Keratinocyte (primary cell): Measurements from ENCODE around the gene FBXO42. TPM values are rescaled to one million over a fixed set of nuclear protein-coding genes. Genes with fewer than 3 reads are reported as not detected.

Experiments
- DNase-seq: peaks from one replicate; pipeline ENCODE4 v3.0.0-alpha.2; 2011; ENCODE audit warnings: low read depth, missing footprints, low spot score
- FAIRE-seq: peaks from 2 replicates; lab custom pipeline; 2011; peaks lifted over from hg19 to GRCh38; lab: Jason Lieb, UNC
- H2AFZ ChIP-seq: 2 replicates; pipeline ENCODE4 v1.6.0; 2012; ENCODE audit warnings: low read length, control low read depth, inconsistent platforms; ENCODE audit not compliant: control insufficient read depth
- H3K27ac ChIP-seq: 2 replicates; pipeline ENCODE4 v1.5.1; 2011; ENCODE audit warnings: low read length; ENCODE audit not compliant: control insufficient read depth, insufficient read depth
- H3K27me3 ChIP-seq: 3 replicates; pipeline ENCODE4 v1.6.0; 2011; ENCODE audit warnings: low read length; ENCODE audit not compliant: control insufficient read depth, insufficient read depth; ENCODE audit errors: extremely low read depth
- H3K36me3 ChIP-seq, 2 experiments: 2 replicates in 1 of 2; 3 replicates in 1 of 2; pipeline ENCODE4 v1.5.1; 2011; ENCODE audit warnings: low read length in 2 of 2, mild to moderate bottlenecking in 1 of 2; ENCODE audit not compliant: control insufficient read depth in 2 of 2, insufficient read depth in 2 of 2; ENCODE audit errors: extremely low read depth in 1 of 2
- H3K4me1 ChIP-seq: 3 replicates; pipeline ENCODE4 v1.5.1; 2011; ENCODE audit warnings: low read length; ENCODE audit not compliant: control insufficient read depth, insufficient read depth; ENCODE audit errors: extremely low read depth
- H3K4me2 ChIP-seq: 3 replicates; pipeline ENCODE4 v1.6.0; 2011; ENCODE audit warnings: low read depth, low read length; ENCODE audit not compliant: control insufficient read depth, insufficient read depth; ENCODE audit errors: extremely low read depth
- H3K4me3 ChIP-seq, 3 experiments: fragments of 200-600 bp in 1 of 3; sonication (generic) in 1 of 3; 2 replicates in 2 of 3; 3 replicates in 1 of 3; pipeline ENCODE4 v1.5.1; 2011 to 2016; ENCODE audit warnings: low read length in 3 of 3, mild to moderate bottlenecking in 3 of 3, control low read depth in 2 of 3, inconsistent platforms in 1 of 3, low read depth in 1 of 3, mixed read lengths in 1 of 3, mixed run types in 1 of 3, moderate library complexity in 1 of 3; ENCODE audit not compliant: control insufficient read depth in 2 of 3, insufficient read depth in 2 of 3; ENCODE audit errors: extremely low read depth in 1 of 3
- H3K79me2 ChIP-seq: 2 replicates; pipeline ENCODE4 v1.6.0; 2012; ENCODE audit warnings: low read length; ENCODE audit not compliant: control insufficient read depth, insufficient read depth
- H3K9ac ChIP-seq: 3 replicates; pipeline ENCODE4 v1.6.0; 2011; ENCODE audit warnings: low read length; ENCODE audit not compliant: control insufficient read depth, insufficient read depth; ENCODE audit errors: extremely low read depth
- H3K9me1 ChIP-seq: 3 replicates; pipeline ENCODE4 v1.6.0; 2011; ENCODE audit warnings: low read length; ENCODE audit not compliant: control insufficient read depth, insufficient read depth; ENCODE audit errors: extremely low read depth
- H3K9me3 ChIP-seq: 2 replicates; pipeline ENCODE4 v1.5.1; 2012; ENCODE audit warnings: low read depth, low read length; ENCODE audit not compliant: control insufficient read depth
- H4K20me1 ChIP-seq: 3 replicates; pipeline ENCODE4 v1.6.0; 2011; ENCODE audit warnings: low read length; ENCODE audit not compliant: control insufficient read depth, insufficient read depth; ENCODE audit errors: extremely low read depth
- CTCF ChIP-seq, 3 experiments: IDR thresholded peaks in 1 of 3; conservative IDR thresholded peaks in 1 of 3; optimal IDR thresholded peaks in 1 of 3; 2 replicates in 2 of 3; 3 replicates in 1 of 3; pipeline versions ENCODE3 to v1.5.1; 2011; ENCODE audit warnings: low read length in 3 of 3, mild to moderate bottlenecking in 3 of 3, moderate library complexity in 2 of 3, control low read depth in 1 of 3, inconsistent platforms in 1 of 3; ENCODE audit not compliant: insufficient read depth in 2 of 3; ENCODE audit errors: extremely low read depth in 1 of 3
- EZH2 ChIP-seq: IDR thresholded peaks from one replicate; pipeline ENCODE4 v1.6.1; 2012; ENCODE audit warnings: inconsistent platforms, mild to moderate bottlenecking, low read length, moderate library complexity
- dilution Hi-C: fragments of 300-500 bp; cut with MboI; formaldehyde crosslinking; loops from one replicate; pipeline ENCODE4 v1.7.0; 2020; ENCODE audit warnings: low sequenced_read_pairs; ENCODE audit not compliant: extremely low pct_ligation_motif_present
- polyA plus RNA-seq, 5 experiments: library from polyadenylated mRNA; depleted of rRNA in 3 of 5; stranded (reverse) in 3 of 5; stranded (forward) in 1 of 5; unstranded in 1 of 5; fragments of >200 nt; gene quantifications; 1 replicate in 1 of 5; 2 replicates in 3 of 5; 3 replicates in 1 of 5; pipeline versions ENCODE4 v1.2.1 to v1.2.3, GENCODE V29; 2011 to 2012; ENCODE audit warnings: missing spikeins in 2 of 5, low read depth in 1 of 5, low replicate concordance in 1 of 5

Gene FBXO42
- polyA plus RNA-seq, 1 donor (not counting 4 experiments of a cell fraction or from before 2014, with no cell fraction given) = 14.1 TPM

- Histone ChIP-seq H3K27ac (no peak overlapping the region), H3K4me2 (no peak overlapping the region), H4K20me1 (peaks cover 39% of the 10 kb centered on the region), H3K9me1 (peaks cover 4% of the 10 kb centered on the region), H3K9me3 (no peaks in the 10 kb centered on the region), H3K4me3 (no peak overlapping the region), H3K4me1 (peaks cover 21% of the 10 kb centered on the region), H3K9ac (no peak overlapping the region), H3K36me3 (peaks cover 25 to 31% of the 10 kb centered on the region in 2 experiments), H2AFZ (no peak overlapping the region), H3K79me2 (peaks cover 46% of the 10 kb centered on the region), H3K27me3 (no peaks in the 10 kb centered on the region)
- FAIRE-seq = no peak
- TF ChIP-seq EZH2 (no peak), CTCF (optimal IDR thresholded peaks at IDR 0.05 in 1 of 3, IDR thresholded peaks at IDR 0.05 in 1 of 3, conservative IDR thresholded peaks at IDR 0.05 in 1 of 3; ENCODE audit: extremely low read depth in 1 of 3, insufficient read depth in 2 of 3, low read length in 3 of 3) (no peak)
- dilution Hi-C loops = no loop called here
- DNase-seq = no peak
These were observed 42.7 kb upstream of the FBXO42 start for GRCh38 chr1:16394977-16395376.

DNA sequence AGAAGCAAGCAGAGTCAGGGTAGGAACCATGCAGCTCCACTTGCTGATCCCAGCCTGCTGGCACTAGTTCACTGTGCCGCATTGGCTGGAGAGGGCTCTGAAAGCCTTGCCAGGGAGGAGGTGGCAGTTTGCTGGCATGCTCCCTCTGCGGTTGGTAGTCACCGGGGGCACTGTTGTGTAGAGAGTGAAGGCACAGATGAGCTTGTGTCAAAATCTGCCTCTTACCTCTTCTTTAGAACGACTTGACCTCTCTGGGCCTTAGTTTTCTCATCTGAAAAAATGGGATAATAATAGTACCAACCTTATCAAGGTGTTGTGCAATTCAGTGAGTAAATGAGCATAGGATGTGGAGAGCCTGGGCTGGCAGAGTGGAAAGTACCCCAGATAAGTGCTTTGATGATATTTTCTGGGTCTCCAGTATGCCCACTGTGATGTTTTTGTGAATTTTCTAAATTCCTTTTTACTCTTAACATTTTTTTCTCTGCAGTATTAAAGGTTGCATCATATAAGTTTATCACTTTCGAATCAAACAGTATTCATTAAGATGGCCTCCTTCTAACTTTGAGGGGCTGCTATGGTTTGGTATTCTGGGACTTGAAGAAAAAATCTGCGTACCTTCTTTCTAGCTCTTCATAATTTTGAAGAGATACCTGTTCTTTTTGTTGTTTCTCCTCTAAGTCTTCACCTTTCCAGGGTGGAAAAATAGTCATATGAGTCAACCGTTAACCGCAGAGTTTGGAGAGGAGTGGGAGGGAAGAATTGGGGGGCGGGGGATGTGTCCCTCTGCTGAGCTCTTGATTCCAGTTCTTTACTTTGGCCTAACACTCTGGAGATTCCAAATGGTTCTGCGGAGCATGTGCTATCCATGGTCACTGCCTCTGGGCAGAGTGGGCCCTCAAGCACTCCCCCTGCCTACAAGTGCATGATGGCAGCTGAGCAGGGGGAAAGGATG is 41.6 kb upstream of the FBXO42 start:
- no peaks in the 10 kb centered on the region for H3K9me3 ChIP-seq
- TF ChIP-seq CTCF (optimal IDR thresholded peaks at IDR 0.05 in 1 of 3, IDR thresholded peaks at IDR 0.05 in 1 of 3, conservative IDR thresholded peaks at IDR 0.05 in 1 of 3; ENCODE audit: extremely low read depth in 1 of 3, insufficient read depth in 2 of 3, low read length in 3 of 3) (no peak), EZH2 (no peak)
- no peak overlapping the region for H3K9ac ChIP-seq
- H3K79me2 ChIP-seq = peaks cover 54% of the 10 kb centered on the region
- no peak for FAIRE-seq
- peaks cover 21% of the 10 kb centered on the region for H3K4me1 ChIP-seq
- H2AFZ ChIP-seq = no peak overlapping the region
- DNase-seq = no peak
- dilution Hi-C loops = no loop called here
- H3K27me3 ChIP-seq = no peaks in the 10 kb centered on the region
- H3K4me2 ChIP-seq = no peak overlapping the region
- H4K20me1 ChIP-seq = peaks cover 41% of the 10 kb centered on the region
- H3K36me3 ChIP-seq = peaks cover 17 to 27% of the 10 kb centered on the region in 2 experiments
- H3K4me3 ChIP-seq = no peak overlapping the region
- H3K27ac ChIP-seq = no peak overlapping the region
- peaks cover 7% of the 10 kb centered on the region for H3K9me1 ChIP-seq
